Esophagus squamous epithelium (tissue), 5 donors: Measurements from ENCODE around the gene RERE. TPM values are rescaled to one million over a fixed set of nuclear protein-coding genes. Genes with fewer than 3 reads are reported as not detected.

Experiments used
- DNase-seq: peaks from one replicate; lab custom pipeline; 2025; lab: John Stamatoyannopoulos, UW
- H3K27ac ChIP-seq, 4 donors: fragments of 200-600 bp; sonication (generic); one replicate each; pipeline ENCODE4 v1.5.1; 2016 to 2019; ENCODE audit warnings: mild to moderate bottlenecking in 1 of 4
- H3K27me3 ChIP-seq, 4 donors: fragments of 200-600 bp; sonication (generic); 1 replicate in 3 of 4; 2 replicates in 1 of 4; pipeline versions ENCODE4 v1.5.1 to v1.6.0; 2017 to 2021; ENCODE audit warnings: antibody characterized with exemption in 1 of 4
- H3K36me3 ChIP-seq, 3 donors: fragments of 200-600 bp; sonication (generic); one replicate each; pipeline ENCODE4 v1.5.1; 2016 to 2019
- H3K4me1 ChIP-seq, 3 donors: fragments of 200-600 bp; sonication (generic); one replicate each; pipeline ENCODE4 v1.5.1; 2017 to 2019
- H3K4me3 ChIP-seq, 4 donors: fragments of 200-600 bp; sonication (generic); 1 replicate in 3 of 4; 2 replicates in 1 of 4; pipeline ENCODE4 v1.5.1; 2016 to 2019; ENCODE audit warnings: mild to moderate bottlenecking in 2 of 4, moderate library complexity in 1 of 4
- H3K9me3 ChIP-seq, 3 donors: fragments of 200-600 bp; sonication (generic); one replicate each; pipeline ENCODE4 v1.5.1; 2016 to 2019
- POLR2A ChIP-seq, 4 donors: fragments of 450-650 bp; IDR thresholded peaks; one replicate each; pipeline ENCODE4 v1.6.1; 2017; ENCODE audit warnings: antibody characterized with exemption in 4 of 4, mild to moderate bottlenecking in 4 of 4, moderate library complexity in 3 of 4
- WGBS, 2 donors: methylation state at CpG; one replicate each; pipeline ENCODE4 v1.1.5; 2018; 5-methylcytosine and 5-hydroxymethylcytosine counted together
- intact Hi-C: fragments of 100-400 bp; cut with DNase I; formaldehyde crosslinking; loops from one replicate; pipeline ENCODE4 v1.15.0; 2022
- total RNA-seq, 4 donors: library from RNA; depleted of rRNA; stranded (reverse); fragments of >200 nt; gene quantifications; one replicate each; pipeline ENCODE4 v1.1.0, GENCODE V29; 2016
- TF ChIP-seq, protein P1 (sequence below), 6 experiments: fragments of 450-650 bp in 4 of 6; fragments of 200-600 bp in 2 of 6; sonication (generic) in 2 of 6; IDR thresholded peaks; one replicate each; pipeline ENCODE4 v1.5.1; 2016 to 2019; ENCODE audit warnings: antibody characterized with exemption in 6 of 6, mild to moderate bottlenecking in 4 of 6, moderate library complexity in 4 of 6
- donor health status: DM: yes; HTN: yes; CAD: no.

The RERE gene
- total RNA-seq, 4 donors from 2014 or later, result 27.5 to 56.6 (median 32.1) TPM

GRCh38 chr1:8519167-8519566 lies 298.3 kb downstream of the RERE start:
- Histone ChIP-seq H3K4me3 (no peak overlapping the region), H3K27ac (no peak overlapping the region), H3K9me3 (no peaks in the 10 kb centered on the region), H3K36me3 (peaks cover 0 to 10% (median 0%) of the 10 kb centered on the region in 3 donors), H3K4me1 (peaks cover 1 to 47% (median 8%) of the 10 kb centered on the region in 3 donors), H3K27me3 (no peaks in the 10 kb centered on the region)
- intact Hi-C loops, result no loop called here
- DNase-seq, result no peak
- WGBS, 2 donors, result 89% methylated on average over 1 of the region's 1 CpG
- no peak for TF ChIP-seq POLR2A (IDR thresholded peaks at IDR 0.05)
- TF ChIP-seq, protein P1, sequence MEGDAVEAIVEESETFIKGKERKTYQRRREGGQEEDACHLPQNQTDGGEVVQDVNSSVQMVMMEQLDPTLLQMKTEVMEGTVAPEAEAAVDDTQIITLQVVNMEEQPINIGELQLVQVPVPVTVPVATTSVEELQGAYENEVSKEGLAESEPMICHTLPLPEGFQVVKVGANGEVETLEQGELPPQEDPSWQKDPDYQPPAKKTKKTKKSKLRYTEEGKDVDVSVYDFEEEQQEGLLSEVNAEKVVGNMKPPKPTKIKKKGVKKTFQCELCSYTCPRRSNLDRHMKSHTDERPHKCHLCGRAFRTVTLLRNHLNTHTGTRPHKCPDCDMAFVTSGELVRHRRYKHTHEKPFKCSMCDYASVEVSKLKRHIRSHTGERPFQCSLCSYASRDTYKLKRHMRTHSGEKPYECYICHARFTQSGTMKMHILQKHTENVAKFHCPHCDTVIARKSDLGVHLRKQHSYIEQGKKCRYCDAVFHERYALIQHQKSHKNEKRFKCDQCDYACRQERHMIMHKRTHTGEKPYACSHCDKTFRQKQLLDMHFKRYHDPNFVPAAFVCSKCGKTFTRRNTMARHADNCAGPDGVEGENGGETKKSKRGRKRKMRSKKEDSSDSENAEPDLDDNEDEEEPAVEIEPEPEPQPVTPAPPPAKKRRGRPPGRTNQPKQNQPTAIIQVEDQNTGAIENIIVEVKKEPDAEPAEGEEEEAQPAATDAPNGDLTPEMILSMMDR (IDR thresholded peaks at IDR 0.05), result no peak

DNA sequence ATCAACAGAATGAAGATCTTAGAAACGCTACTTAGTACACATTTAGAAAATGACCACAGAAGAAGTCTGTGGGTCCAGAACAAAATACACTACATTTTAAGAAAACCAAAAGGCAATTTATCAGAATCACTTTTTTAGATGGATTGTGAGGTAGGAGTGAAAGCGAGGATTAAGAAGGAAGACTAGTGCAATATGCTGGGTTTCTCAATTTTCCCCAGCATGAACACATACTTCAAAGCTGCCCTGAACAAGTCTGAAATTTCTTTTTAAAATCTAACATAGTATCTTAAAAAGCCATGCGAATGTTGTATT lies 299.0 kb downstream of the RERE start:
- Histone ChIP-seq H3K36me3 (peaks cover 0 to 10% (median 0%) of the 10 kb centered on the region in 3 donors), H3K9me3 (no peaks in the 10 kb centered on the region), H3K27me3 (no peaks in the 10 kb centered on the region), H3K4me3 (no peak overlapping the region), H3K4me1 (peaks cover 0 to 40% (median 1%) of the 10 kb centered on the region in 3 donors), H3K27ac (peak overlapping the region in 2 of 4 donors; percentile 19 to 51)
- WGBS, 2 donors, result 79 to 93% methylated on average over 3 of the region's 3 CpGs
- intact Hi-C loops, result no loop called here
- DNase-seq, result no peak
- TF ChIP-seq, protein P1 (IDR thresholded peaks at IDR 0.05), result no peak
- no peak for TF ChIP-seq POLR2A (IDR thresholded peaks at IDR 0.05)

GRCh38 chr1:8517661-8518489 lies 299.6 kb downstream of the RERE start:
- Histone ChIP-seq H3K27me3 (no peaks in the 10 kb centered on the region), H3K4me1 (peaks cover 0 to 37% (median 0%) of the 10 kb centered on the region in 3 donors), H3K36me3 (peaks cover 0 to 9% (median 0%) of the 10 kb centered on the region in 3 donors), H3K4me3 (no peak overlapping the region), H3K27ac (peak overlapping the region in 3 of 4 donors; percentile 19 to 53 (median 51)), H3K9me3 (no peaks in the 10 kb centered on the region)
- intact Hi-C loops, result no loop called here
- DNase-seq, result no peak
- no peak for TF ChIP-seq POLR2A (IDR thresholded peaks at IDR 0.05)
- TF ChIP-seq, protein P1 (IDR thresholded peaks at IDR 0.05), result no peak
- WGBS, 2 donors, result 72 to 75% methylated on average over 7 of the region's 7 CpGs

DNA sequence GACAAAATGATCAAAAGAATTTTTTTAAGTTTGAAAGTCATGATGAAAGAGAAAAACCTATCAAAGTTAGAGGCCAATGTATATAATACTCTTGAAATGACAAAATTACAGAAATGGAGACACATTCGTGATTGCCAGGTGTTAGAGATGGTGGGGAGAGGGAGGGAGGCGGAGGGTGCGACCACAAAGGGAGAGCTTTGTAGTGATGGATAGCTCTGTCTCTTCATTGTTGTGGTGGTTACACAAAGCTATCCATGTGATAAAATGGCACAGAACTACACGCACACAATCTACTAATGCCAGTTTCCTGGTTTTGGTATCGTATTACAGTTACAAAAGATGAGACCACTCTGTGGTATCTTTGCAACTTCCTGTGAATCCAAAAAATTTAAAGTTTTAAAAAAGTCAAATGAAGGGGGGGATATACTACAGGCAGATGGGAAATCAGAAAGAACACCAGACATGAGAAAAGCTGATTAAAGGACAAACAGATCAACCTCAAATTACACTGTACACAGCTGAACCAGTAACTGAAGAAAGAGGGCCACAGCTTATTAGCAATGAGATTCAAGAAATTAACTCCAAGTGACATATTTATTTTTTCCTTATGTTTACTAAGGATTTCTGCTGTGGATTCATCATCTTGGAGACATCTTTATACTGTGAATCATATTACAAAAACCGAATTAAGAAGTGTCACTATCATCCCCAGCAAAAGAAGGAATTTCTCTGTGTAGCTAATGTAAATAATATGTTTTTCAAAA lies 300.5 kb downstream of the RERE start:
- Histone ChIP-seq H3K4me3 (no peak overlapping the region), H3K36me3 (peaks cover 0 to 7% (median 0%) of the 10 kb centered on the region in 3 donors), H3K27me3 (no peaks in the 10 kb centered on the region), H3K4me1 (peaks cover 0 to 30% (median 0%) of the 10 kb centered on the region in 3 donors), H3K9me3 (no peaks in the 10 kb centered on the region), H3K27ac (peak overlapping the region in 2 of 4 donors; percentile 7 to 51)
- WGBS, 2 donors, result 59 to 68% methylated on average over 6 of the region's 6 CpGs
- no peak for DNase-seq
- intact Hi-C loops, result no loop called here
- TF ChIP-seq POLR2A (IDR thresholded peaks at IDR 0.05), result no peak
- TF ChIP-seq, protein P1 (IDR thresholded peaks at IDR 0.05), result no peak
